GM12878 (cell line): ENCODE measurements around the gene CSF2. TPM values are rescaled to one million over a fixed set of nuclear protein-coding genes. Genes with fewer than 3 reads are reported as not detected.

Experiments
- ATAC-seq: fragments of 200-7000 bp; cut with Tn5 transposase; 3 replicates; pipeline ENCODE4 v1.9.1; 2020; ENCODE audit warnings: mild to moderate bottlenecking, moderate library complexity
- BruUV-seq: library from RNA; stranded (reverse); fragments of 400-500 nt; replicated peaks from 2 replicates; lab custom pipeline; 2021; lab: Mats Ljungman, UMichigan
- CTCF ChIA-PET: fragments of 300-600 bp; sonication (Branson Sonifier 250); formaldehyde crosslinking; extraction: SDS; loops from one replicate; lab custom pipeline; 2021; ENCODE audit warnings: inconsistent platforms; lab: Yijun Ruan, JAX
- POLR2A ChIA-PET: fragments of 350-600 bp; formaldehyde crosslinking; extraction: SDS; loops from one replicate; lab custom pipeline; 2021; ENCODE audit warnings: inconsistent platforms; lab: Charles Lee
- RAD21 ChIA-PET: fragments of 300-600 bp; sonication (Branson Sonifier 250); formaldehyde crosslinking; loops from one replicate; lab custom pipeline; 2023; ENCODE audit warnings: antibody characterized with exemption; ENCODE audit not compliant: unreplicated experiment; lab: Charles Lee
- SMC1A ChIA-PET: fragments of 300-600 bp; sonication (Branson Sonifier 250); formaldehyde crosslinking; loops from one replicate; lab custom pipeline; 2023; ENCODE audit not compliant: unreplicated experiment, uncharacterized antibody; lab: Charles Lee
- DNase-seq: peaks from one replicate; pipeline ENCODE4 v3.0.0-alpha.2; 2011; ENCODE audit warnings: low read depth, low spot score
- FAIRE-seq: peaks from 3 replicates; lab custom pipeline; 2011; peaks lifted over from hg19 to GRCh38; lab: Jason Lieb, UNC
- H2AFZ ChIP-seq: 2 replicates; pipeline ENCODE4 v1.6.0; 2011; ENCODE audit warnings: low read depth, low read length, control low read depth; ENCODE audit not compliant: control insufficient read depth
- H3K27ac ChIP-seq: 2 replicates; pipeline ENCODE4 v1.5.1; 2011; ENCODE audit warnings: control low read depth; ENCODE audit not compliant: control insufficient read depth, insufficient read depth
- H3K27me3 ChIP-seq, 2 experiments: replicated peaks in 1 of 2; 2 replicates each; pipeline versions ENCODE4 v1.6.0 to v1.6.1; 2011; ENCODE audit warnings: low read length in 1 of 2; ENCODE audit not compliant: control insufficient read depth in 2 of 2, insufficient read depth in 2 of 2
- H3K36me3 ChIP-seq, 2 experiments: 2 replicates each; pipeline ENCODE4 v1.5.1; 2011; ENCODE audit warnings: low read length in 1 of 2; ENCODE audit not compliant: control insufficient read depth in 2 of 2, insufficient read depth in 2 of 2
- H3K4me1 ChIP-seq: 2 replicates; pipeline ENCODE4 v1.6.1; 2011; ENCODE audit warnings: mild to moderate bottlenecking, low read length, moderate library complexity, mixed read lengths; ENCODE audit not compliant: control insufficient read depth, insufficient read depth
- H3K4me2 ChIP-seq: 2 replicates; pipeline ENCODE4 v1.6.0; 2011; ENCODE audit warnings: control low read depth; ENCODE audit not compliant: control insufficient read depth, insufficient read depth
- H3K4me3 ChIP-seq: fragments of 200-600 bp; sonication (generic); 2 replicates; pipeline ENCODE4 v1.5.1; 2016
- H3K79me2 ChIP-seq: 2 replicates; pipeline ENCODE4 v1.6.0; 2011; ENCODE audit warnings: low read length; ENCODE audit not compliant: control insufficient read depth, insufficient read depth
- H3K9ac ChIP-seq: 2 replicates; pipeline ENCODE4 v1.8.0; 2011; ENCODE audit warnings: low read length, control low read depth, mixed read lengths; ENCODE audit not compliant: control insufficient read depth, insufficient read depth
- H3K9me3 ChIP-seq: replicated peaks from 3 replicates; pipeline ENCODE4 v1.5.1; 2011; ENCODE audit warnings: mild to moderate bottlenecking, low read length; ENCODE audit not compliant: control insufficient read depth, insufficient read depth
- H4K20me1 ChIP-seq: 2 replicates; pipeline ENCODE4 v1.6.0; 2011; ENCODE audit not compliant: control insufficient read depth, insufficient read depth
- CBX5 ChIP-seq: sonication (generic); IDR thresholded peaks from 2 replicates; pipeline ENCODE4 v1.6.1; 2016; ENCODE audit warnings: low read depth, moderate library complexity, mild to moderate bottlenecking, inconsistent platforms
- CEBPB ChIP-seq, 2 experiments: fragments of 150-350 bp in 1 of 2; IDR thresholded peaks; 2 replicates each; pipeline ENCODE4 v1.6.1; 2012 to 2014; ENCODE audit warnings: low read depth in 2 of 2, low read length in 2 of 2, borderline replicate concordance in 1 of 2, inconsistent platforms in 1 of 2
- CTCF ChIP-seq, 3 experiments: IDR thresholded peaks in 2 of 3; conservative IDR thresholded peaks in 1 of 3; 2 replicates each; pipeline ENCODE4 v1.5.1; 2011; ENCODE audit warnings: low read depth in 3 of 3, low read length in 3 of 3, mild to moderate bottlenecking in 3 of 3, control low read depth in 2 of 3, moderate library complexity in 2 of 3, inconsistent platforms in 1 of 3, mixed read lengths in 1 of 3; ENCODE audit not compliant: control insufficient read depth in 2 of 3, insufficient read depth in 1 of 3; ENCODE audit errors: extremely low read depth in 1 of 3
- FOS ChIP-seq: IDR thresholded peaks from 3 replicates; pipeline ENCODE4 v1.6.1; 2011; ENCODE audit warnings: borderline replicate concordance; ENCODE audit not compliant: insufficient read length; ENCODE audit errors: extremely low read depth
- IKZF1 ChIP-seq: fragments of 450-650 bp; conservative IDR thresholded peaks from 2 replicates; pipeline ENCODE4 v1.6.1; 2017; ENCODE audit warnings: antibody characterized with exemption, mild to moderate bottlenecking
- LARP7 ChIP-seq: fragments of 450-650 bp; IDR thresholded peaks from 2 replicates; pipeline ENCODE4 v1.6.1; 2017; ENCODE audit warnings: mild to moderate bottlenecking
- NFIC ChIP-seq: IDR thresholded peaks from 2 replicates; pipeline ENCODE4 v1.6.1; 2012; ENCODE audit warnings: low read depth, mild to moderate bottlenecking, inconsistent platforms, low read length, moderate library complexity
- PKNOX1 ChIP-seq: fragments of 450-650 bp; IDR thresholded peaks from 2 replicates; pipeline ENCODE4 v1.6.1; 2016; ENCODE audit warnings: mild to moderate bottlenecking
- SUZ12 ChIP-seq: fragments of 200-600 bp; sonication (generic); IDR thresholded peaks from one replicate; pipeline ENCODE4 v1.6.1; 2018; ENCODE audit warnings: antibody characterized with exemption, mild to moderate bottlenecking; ENCODE audit not compliant: unreplicated experiment
- TCF7 ChIP-seq: IDR thresholded peaks from 2 replicates; pipeline ENCODE4 v1.6.1; 2014; ENCODE audit warnings: antibody characterized with exemption, borderline replicate concordance
- ZNF274 ChIP-seq: IDR thresholded peaks from one replicate; pipeline ENCODE4 v1.8.0; 2011; ENCODE audit not compliant: insufficient read length, insufficient read depth
- WGBS: methylation state at CpG from one replicate; pipeline ENCODE4 v1.1.6; 2016; ENCODE audit warnings: low lambda C conversion rate; ENCODE audit not compliant: insufficient replicate concordance, insufficient coverage; ENCODE audit errors: missing lambda C conversion rate; 5-methylcytosine and 5-hydroxymethylcytosine counted together
- in situ Hi-C: fragments of 300-500 bp; cut with MboI; formaldehyde crosslinking; loops from 9 replicates; pipeline ENCODE4 v1.14.3; 2018; ENCODE audit warnings: mixed read lengths
- intact Hi-C: fragments of 100-400 bp; cut with micrococcal nuclease; formaldehyde crosslinking; loops from one replicate; pipeline ENCODE4 v1.14.2; 2022; ENCODE audit not compliant: unreplicated experiment
- polyA plus RNA-seq, 11 experiments: library from polyadenylated mRNA; depleted of rRNA in 4 of 11; unstranded in 6 of 11; stranded (reverse) in 5 of 11; fragments of >200 nt; fragmentation: Nextera tagmentation in 4 of 11; fragmentation: Illumina TruSeq in 1 of 11; extraction: Ambion mirVana in 4 of 11; extraction: Trizol in 1 of 11; gene quantifications; 1 replicate in 1 of 11; 2 replicates in 10 of 11; pipeline versions ENCODE4 v1.2.1 to v1.2.3, GENCODE V29; 2011 to 2016; ENCODE audit warnings: inconsistent platforms in 2 of 11, missing spikeins in 2 of 11, low read depth in 1 of 11
- total RNA-seq, 4 experiments: library from RNA; depleted of rRNA in 3 of 4; stranded (reverse); fragments of >200 nt in 3 of 4; fragmentation: Illumina TruSeq in 1 of 4; extraction: Trizol in 1 of 4; gene quantifications; 2 replicates each; pipeline versions ENCODE4 v1.2.1 to v1.2.3, GENCODE V29; 2013 to 2021
- TF ChIP-seq, protein P1 (sequence below): fragments of 150-350 bp; IDR thresholded peaks from 2 replicates; pipeline ENCODE4 v1.6.1; 2014; ENCODE audit warnings: mild to moderate bottlenecking, low read depth, low read length
- TF ChIP-seq, protein P2 (sequence below): IDR thresholded peaks from 2 replicates; pipeline ENCODE4 v1.6.1; 2011; ENCODE audit warnings: low read depth, low read length, improper control_type of control experiment, borderline replicate concordance
- TF ChIP-seq, protein P3 (sequence below): fragments of 450-650 bp; IDR thresholded peaks from 2 replicates; pipeline ENCODE4 v1.6.1; 2017; ENCODE audit warnings: borderline replicate concordance

Gene CSF2
- total and polyA plus RNA-seq, 10 of the 15 experiments (the other 5 are each of a cell fraction or from before 2014, with no cell fraction given): 0.15 to 2.0 (median 0.69) TPM; not detected in 2

DNA sequence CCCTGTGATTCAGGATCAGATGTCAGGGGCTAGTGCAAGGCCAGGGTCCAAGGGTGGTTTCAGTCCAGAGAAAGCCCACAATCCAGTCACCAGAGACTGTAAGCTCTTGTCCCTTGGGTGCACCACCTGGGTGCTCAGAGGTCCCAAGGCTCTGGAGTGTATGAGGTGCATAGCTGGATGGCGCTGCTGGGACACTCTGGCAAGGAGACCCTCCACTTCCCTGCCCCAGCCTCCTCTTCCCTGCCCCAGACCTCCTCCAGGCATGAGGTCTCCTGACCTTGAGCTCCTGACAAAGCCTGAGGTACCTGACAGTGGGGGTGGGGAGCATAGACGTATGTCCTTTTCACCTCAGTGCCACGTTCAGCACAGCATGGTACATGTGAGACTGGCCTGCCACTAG, 7.0 kb downstream of the CSF2 start:
- CTCF ChIA-PET: no interaction called here

More for the DNA sequence above, 7.0 kb downstream of the CSF2 start:
- ATAC-seq (no peak), DNase-seq (no peak), FAIRE-seq (no peak)
- H3K36me3 ChIP-seq: no peaks in the 10 kb centered on the region
- H3K4me2 ChIP-seq: no peak overlapping the region
- H2AFZ ChIP-seq: no peak overlapping the region
- ChIA-PET SMC1A (interaction anchor here (1.4 to 1.6 kb wide), 2 partner anchors 12 to 18 kb away, joined by 3 to 4 read pairs; no protein-coding TSS in a partner anchor), POLR2A (no interaction called here), RAD21 (interaction anchor here (1.3 kb wide), 1 partner anchor 9 kb away, joined by 3 read pairs; no protein-coding TSS in a partner anchor)
- no TSS peak for BruUV-seq
- H3K9ac ChIP-seq: no peak overlapping the region
- no peaks in the 10 kb centered on the region for H3K4me1 ChIP-seq
- intact Hi-C loops: no loop called here
- no peaks in the 10 kb centered on the region for H4K20me1 ChIP-seq
- no peak overlapping the region for H3K4me3 ChIP-seq
- TF ChIP-seq LARP7: no peak
- no peak for TF ChIP-seq CTCF (IDR thresholded peaks at IDR 0.05 in 2 of 3, conservative IDR thresholded peaks at IDR 0.05 in 1 of 3; ENCODE audit: control insufficient read depth in 2 of 3, extremely low read depth in 1 of 3, insufficient read depth in 1 of 3, low read depth in 3 of 3, low read length in 3 of 3)
- no peak for TF ChIP-seq IKZF1
- no peak for TF ChIP-seq TCF7
- TF ChIP-seq, protein P1, sequence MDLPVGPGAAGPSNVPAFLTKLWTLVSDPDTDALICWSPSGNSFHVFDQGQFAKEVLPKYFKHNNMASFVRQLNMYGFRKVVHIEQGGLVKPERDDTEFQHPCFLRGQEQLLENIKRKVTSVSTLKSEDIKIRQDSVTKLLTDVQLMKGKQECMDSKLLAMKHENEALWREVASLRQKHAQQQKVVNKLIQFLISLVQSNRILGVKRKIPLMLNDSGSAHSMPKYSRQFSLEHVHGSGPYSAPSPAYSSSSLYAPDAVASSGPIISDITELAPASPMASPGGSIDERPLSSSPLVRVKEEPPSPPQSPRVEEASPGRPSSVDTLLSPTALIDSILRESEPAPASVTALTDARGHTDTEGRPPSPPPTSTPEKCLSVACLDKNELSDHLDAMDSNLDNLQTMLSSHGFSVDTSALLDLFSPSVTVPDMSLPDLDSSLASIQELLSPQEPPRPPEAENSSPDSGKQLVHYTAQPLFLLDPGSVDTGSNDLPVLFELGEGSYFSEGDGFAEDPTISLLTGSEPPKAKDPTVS: no peak
- no peak for TF ChIP-seq NFIC
- TF ChIP-seq, protein P2, sequence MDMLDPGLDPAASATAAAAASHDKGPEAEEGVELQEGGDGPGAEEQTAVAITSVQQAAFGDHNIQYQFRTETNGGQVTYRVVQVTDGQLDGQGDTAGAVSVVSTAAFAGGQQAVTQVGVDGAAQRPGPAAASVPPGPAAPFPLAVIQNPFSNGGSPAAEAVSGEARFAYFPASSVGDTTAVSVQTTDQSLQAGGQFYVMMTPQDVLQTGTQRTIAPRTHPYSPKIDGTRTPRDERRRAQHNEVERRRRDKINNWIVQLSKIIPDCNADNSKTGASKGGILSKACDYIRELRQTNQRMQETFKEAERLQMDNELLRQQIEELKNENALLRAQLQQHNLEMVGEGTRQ: no peak
- no peak for TF ChIP-seq FOS
- TF ChIP-seq ZNF274: no peak
- no peak for TF ChIP-seq PKNOX1
- no peak for TF ChIP-seq SUZ12
- TF ChIP-seq, protein P3, sequence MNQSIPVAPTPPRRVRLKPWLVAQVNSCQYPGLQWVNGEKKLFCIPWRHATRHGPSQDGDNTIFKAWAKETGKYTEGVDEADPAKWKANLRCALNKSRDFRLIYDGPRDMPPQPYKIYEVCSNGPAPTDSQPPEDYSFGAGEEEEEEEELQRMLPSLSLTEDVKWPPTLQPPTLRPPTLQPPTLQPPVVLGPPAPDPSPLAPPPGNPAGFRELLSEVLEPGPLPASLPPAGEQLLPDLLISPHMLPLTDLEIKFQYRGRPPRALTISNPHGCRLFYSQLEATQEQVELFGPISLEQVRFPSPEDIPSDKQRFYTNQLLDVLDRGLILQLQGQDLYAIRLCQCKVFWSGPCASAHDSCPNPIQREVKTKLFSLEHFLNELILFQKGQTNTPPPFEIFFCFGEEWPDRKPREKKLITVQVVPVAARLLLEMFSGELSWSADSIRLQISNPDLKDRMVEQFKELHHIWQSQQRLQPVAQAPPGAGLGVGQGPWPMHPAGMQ: no peak
- TF ChIP-seq CBX5: no peak
- TF ChIP-seq CEBPB (IDR thresholded peaks at IDR 0.05; ENCODE audit: borderline replicate concordance in 1 of 2, low read depth in 2 of 2, low read length in 2 of 2): no peak
- no peak overlapping the region for H3K27ac ChIP-seq
- H3K27me3 ChIP-seq: no peaks in the 10 kb centered on the region; a peak in 1 of 4 replicates
- WGBS: 74% methylated on average over 3 of the region's 3 CpGs
- H3K9me3 ChIP-seq: no peaks in the 10 kb centered on the region
- H3K79me2 ChIP-seq: no peaks in the 10 kb centered on the region
- in situ Hi-C loops: no loop called here
